ENCODE measurements around the gene KIAA1958. TPM values are rescaled to one million over a fixed set of nuclear protein-coding genes. Genes with fewer than 3 reads are reported as not detected.

Gene KIAA1958
- polyA plus RNA-seq, 3 donors from 2014 or later = 0.57 to 2.7 (median 1.2) TPM

- Mint-ChIP-seq H3K4me3 (no peak overlapping the region), H3K27ac (no peak overlapping the region), H3K9me3 (no peaks in the 10 kb centered on the region), H3K36me3 (no peaks in the 10 kb centered on the region), H3K27me3 (ENCODE audit: low read depth in 3 of 3) (peaks cover 0 to 4% (median 0%) of the 10 kb centered on the region in 3 donors), H3K4me1 (no peaks in the 10 kb centered on the region)
- DNase-seq = no peak
Measured at GRCh38 chr9:112556497-112557442, 70.1 kb downstream of the KIAA1958 start.

GRCh38 chr9:112558476-112558875 lies 71.8 kb downstream of the KIAA1958 start:
- Mint-ChIP-seq H3K9me3 (no peaks in the 10 kb centered on the region), H3K4me1 (no peaks in the 10 kb centered on the region), H3K4me3 (no peak overlapping the region), H3K27me3 (ENCODE audit: low read depth in 3 of 3) (peaks cover 0 to 5% (median 0%) of the 10 kb centered on the region in 3 donors), H3K27ac (no peak overlapping the region), H3K36me3 (no peaks in the 10 kb centered on the region)
- no peak for DNase-seq

- no peaks in the 10 kb centered on the region for H3K36me3 Mint-ChIP-seq
- peaks cover 0 to 5% (median 0%) of the 10 kb centered on the region in 3 donors for H3K27me3 Mint-ChIP-seq (ENCODE audit: low read depth in 3 of 3)
- no peak overlapping the region for H3K4me3 Mint-ChIP-seq
- H3K4me1 Mint-ChIP-seq = no peaks in the 10 kb centered on the region
- no peak overlapping the region for H3K27ac Mint-ChIP-seq
- no peaks in the 10 kb centered on the region for H3K9me3 Mint-ChIP-seq
- DNase-seq = no peak
Measured at GRCh38 chr9:112558978-112559377, 72.4 kb downstream of the KIAA1958 start.

GRCh38 chr9:112559629-112560413 lies 73.2 kb downstream of the KIAA1958 start:
- Mint-ChIP-seq H3K4me1 (no peaks in the 10 kb centered on the region), H3K27ac (no peak overlapping the region), H3K4me3 (no peak overlapping the region), H3K27me3 (ENCODE audit: low read depth in 3 of 3) (peaks cover 0 to 5% (median 0%) of the 10 kb centered on the region in 3 donors), H3K9me3 (no peaks in the 10 kb centered on the region), H3K36me3 (no peaks in the 10 kb centered on the region)
- DNase-seq = no peak

GRCh38 chr9:112562235-112562958 lies 75.8 kb downstream of the KIAA1958 start:
- no peak overlapping the region for H3K4me3 Mint-ChIP-seq

GRCh38 chr9:112569186-112569585 lies 82.6 kb downstream of the KIAA1958 start:
- peaks cover 5 to 6% (median 5%) of the 10 kb centered on the region in 3 donors for H3K27me3 Mint-ChIP-seq (ENCODE audit: low read depth in 3 of 3)
- no peak for DNase-seq
- H3K27ac Mint-ChIP-seq = no peak overlapping the region
- no peaks in the 10 kb centered on the region for H3K4me1 Mint-ChIP-seq
- H3K4me3 Mint-ChIP-seq = no peak overlapping the region
- no peaks in the 10 kb centered on the region for H3K9me3 Mint-ChIP-seq
- H3K36me3 Mint-ChIP-seq = no peaks in the 10 kb centered on the region

More at GRCh38 chr9:112562235-112562958, 75.8 kb downstream of the KIAA1958 start:
- Mint-ChIP-seq H3K27ac (no peak overlapping the region), H3K4me1 (no peaks in the 10 kb centered on the region), H3K36me3 (no peaks in the 10 kb centered on the region), H3K9me3 (no peaks in the 10 kb centered on the region), H3K27me3 (ENCODE audit: low read depth in 3 of 3) (peaks cover 2 to 6% (median 5%) of the 10 kb centered on the region in 3 donors)
- DNase-seq = no peak

- Mint-ChIP-seq H3K27ac (no peak overlapping the region), H3K9me3 (no peaks in the 10 kb centered on the region), H3K4me1 (no peaks in the 10 kb centered on the region), H3K4me3 (no peak overlapping the region), H3K27me3 (ENCODE audit: low read depth in 3 of 3) (peaks cover 0 to 7% (median 5%) of the 10 kb centered on the region in 3 donors), H3K36me3 (peaks cover 0 to 8% (median 4%) of the 10 kb centered on the region in 3 donors)
- DNase-seq = no peak
Measured at GRCh38 chr9:112570671-112571167, 84.1 kb downstream of the KIAA1958 start.

- peaks cover 0 to 5% (median 2%) of the 10 kb centered on the region in 3 donors for H3K27me3 Mint-ChIP-seq (ENCODE audit: low read depth in 3 of 3)
- no peak overlapping the region for H3K27ac Mint-ChIP-seq
- peaks cover 0 to 8% (median 8%) of the 10 kb centered on the region in 3 donors for H3K36me3 Mint-ChIP-seq
- no peak for DNase-seq
- no peak overlapping the region for H3K4me3 Mint-ChIP-seq
- H3K9me3 Mint-ChIP-seq = no peaks in the 10 kb centered on the region
- H3K4me1 Mint-ChIP-seq = no peaks in the 10 kb centered on the region
Measured at GRCh38 chr9:112571624-112572355, 85.2 kb downstream of the KIAA1958 start.

- H3K36me3 Mint-ChIP-seq = peaks cover 0 to 8% (median 8%) of the 10 kb centered on the region in 3 donors
- H3K27me3 Mint-ChIP-seq (ENCODE audit: low read depth in 3 of 3) = peaks cover 0 to 5% (median 2%) of the 10 kb centered on the region in 3 donors
- no peak overlapping the region for H3K4me3 Mint-ChIP-seq
- H3K27ac Mint-ChIP-seq = no peak overlapping the region
- H3K9me3 Mint-ChIP-seq = no peaks in the 10 kb centered on the region
- H3K4me1 Mint-ChIP-seq = no peaks in the 10 kb centered on the region
- no peak for DNase-seq
Measured at GRCh38 chr9:112572416-112572815, 85.8 kb downstream of the KIAA1958 start.

- peaks cover 0 to 3% (median 2%) of the 10 kb centered on the region in 3 donors for H3K27me3 Mint-ChIP-seq (ENCODE audit: low read depth in 3 of 3)
- H3K36me3 Mint-ChIP-seq = peaks cover 0 to 8% (median 8%) of the 10 kb centered on the region in 3 donors
- H3K9me3 Mint-ChIP-seq = no peaks in the 10 kb centered on the region
- H3K27ac Mint-ChIP-seq = no peak overlapping the region
- no peak overlapping the region for H3K4me3 Mint-ChIP-seq
- H3K4me1 Mint-ChIP-seq = no peaks in the 10 kb centered on the region
- no peak for DNase-seq
Measured at GRCh38 chr9:112574008-112574407, 87.4 kb downstream of the KIAA1958 start.

- Mint-ChIP-seq H3K9me3 (no peaks in the 10 kb centered on the region), H3K4me3 (no peak overlapping the region), H3K27ac (no peak overlapping the region), H3K4me1 (no peaks in the 10 kb centered on the region), H3K36me3 (peaks cover 0 to 8% (median 8%) of the 10 kb centered on the region in 3 donors), H3K27me3 (ENCODE audit: low read depth in 3 of 3) (peaks cover 0 to 2% (median 2%) of the 10 kb centered on the region in 3 donors)
- no peak for DNase-seq
Measured at GRCh38 chr9:112575107-112575506, 88.5 kb downstream of the KIAA1958 start.

- Mint-ChIP-seq H3K27me3 (ENCODE audit: low read depth in 3 of 3) (no peaks in the 10 kb centered on the region), H3K9me3 (no peaks in the 10 kb centered on the region), H3K36me3 (peaks cover 0 to under 1% (median 0%) of the 10 kb centered on the region in 3 donors), H3K4me1 (no peaks in the 10 kb centered on the region), H3K27ac (no peak overlapping the region), H3K4me3 (no peak overlapping the region)
- no peak for DNase-seq
Measured at GRCh38 chr9:112581469-112582176, 95.0 kb downstream of the KIAA1958 start.

Data from immature natural killer cell (primary cell).